Endodermal cell (in vitro differentiated cells): ENCODE measurements around the gene MROH7. TPM values are rescaled to one million over a fixed set of nuclear protein-coding genes. Genes with fewer than 3 reads are reported as not detected.

Experiments
- DNase-seq: peaks from one replicate; pipeline ENCODE4 v3.0.0-alpha.2; 2017
- H3K27ac ChIP-seq: 2 replicates; pipeline ENCODE4 v1.5.1; 2013; ENCODE audit warnings: mild to moderate bottlenecking, low read depth, low read length, moderate library complexity
- H3K27me3 ChIP-seq: 2 replicates; pipeline ENCODE4 v1.6.1; 2013; ENCODE audit warnings: mild to moderate bottlenecking, low read length, moderate library complexity; ENCODE audit not compliant: insufficient read depth, control insufficient read depth, poor library complexity, severe bottlenecking
- H3K36me3 ChIP-seq: 2 replicates; pipeline ENCODE4 v1.7.0; 2013; ENCODE audit warnings: mild to moderate bottlenecking, low read length, moderate library complexity; ENCODE audit not compliant: control insufficient read depth, insufficient read depth
- H3K4me1 ChIP-seq: one replicate; pipeline ENCODE4 v1.7.0; 2013; ENCODE audit warnings: low read length; ENCODE audit not compliant: control insufficient read depth, insufficient read depth
- H3K4me3 ChIP-seq: 2 replicates; pipeline ENCODE4 v1.5.1; 2013; ENCODE audit warnings: mild to moderate bottlenecking, low read length, moderate library complexity
- H3K9ac ChIP-seq: 2 replicates; pipeline ENCODE4 v1.6.1; 2013; ENCODE audit warnings: mild to moderate bottlenecking, low read length, moderate library complexity; ENCODE audit not compliant: poor library complexity, severe bottlenecking; ENCODE audit errors: extremely low read depth
- H3K9me3 ChIP-seq: 2 replicates; pipeline ENCODE4 v1.6.1; 2013; ENCODE audit warnings: mild to moderate bottlenecking, low read length, moderate library complexity; ENCODE audit not compliant: control insufficient read depth
- H3K27ac Mint-ChIP-seq: 2 replicates; pipeline ENCODE4 v1.8.0; 2020; ENCODE audit warnings: mixed read lengths
- H3K27me3 Mint-ChIP-seq: 2 replicates; pipeline ENCODE4 v1.8.0; 2021; ENCODE audit warnings: mild to moderate bottlenecking, mixed read lengths; ENCODE audit not compliant: insufficient read depth
- H3K36me3 Mint-ChIP-seq: 2 replicates; pipeline ENCODE4 v1.8.0; 2020; ENCODE audit warnings: low read depth, mixed read lengths
- H3K4me1 Mint-ChIP-seq: 2 replicates; pipeline ENCODE4 v1.8.0; 2020; ENCODE audit warnings: mixed read lengths
- H3K4me3 Mint-ChIP-seq: 2 replicates; pipeline ENCODE4 v1.8.0; 2020; ENCODE audit warnings: mild to moderate bottlenecking, moderate library complexity, mixed read lengths
- H3K9me3 Mint-ChIP-seq: 2 replicates; pipeline ENCODE4 v1.8.0; 2020; ENCODE audit warnings: mild to moderate bottlenecking, mixed read lengths
- CTCF ChIP-seq: fragments of 200-600 bp; sonication (generic); conservative IDR thresholded peaks from 2 replicates; pipeline ENCODE4 v1.5.0; 2021; ENCODE audit warnings: antibody characterized with exemption, mild to moderate bottlenecking
- WGBS, 2 experiments: methylation state at CpG; one replicate each; pipeline versions ENCODE4 v1.1.5 to v1.1.7; 2013; ENCODE audit warnings: missing lambda C conversion rate in 2 of 2, mixed read lengths in 1 of 2; ENCODE audit not compliant: insufficient coverage in 1 of 2, insufficient read length in 1 of 2; 5-methylcytosine and 5-hydroxymethylcytosine counted together
- total RNA-seq, 2 donors: library from RNA; stranded (reverse); fragmentation: NEBNext Ultra II Directional in 1 of 2; extraction: Animal tissue kit (Norgen Biotek cat#: 25700) in 1 of 2; gene quantifications; 2 replicates in 1 of 2; 3 replicates in 1 of 2; pipeline ENCODE4 v1.2.1, GENCODE V29; 2021

MROH7 gene
- total RNA-seq, 2 donors from 2014 or later = 0.46 to 1.4 TPM

- Histone ChIP-seq H3K9ac (no peak overlapping the region), H3K27me3 (no peaks in the 10 kb centered on the region), H3K4me1 (no peaks in the 10 kb centered on the region), H3K9me3 (no peaks in the 10 kb centered on the region), H3K27ac (no peak overlapping the region), H3K4me3 (no peak overlapping the region), H3K36me3 (no peaks in the 10 kb centered on the region)
- DNase-seq = no peak
- Mint-ChIP-seq H3K4me1 (peaks cover 13% of the 10 kb centered on the region), H3K27ac (no peak overlapping the region), H3K4me3 (no peak overlapping the region), H3K9me3 (no peaks in the 10 kb centered on the region), H3K27me3 (peaks cover 19% of the 10 kb centered on the region), H3K36me3 (no peaks in the 10 kb centered on the region)
- TF ChIP-seq CTCF = no peak
Observed at GRCh38 chr1:54652168-54652567, 10.6 kb downstream of the MROH7 start.

GRCh38 chr1:54653036-54653435, 11.4 kb downstream of the MROH7 start:
- H3K27ac Mint-ChIP-seq = no peak overlapping the region
- H3K27me3 Mint-ChIP-seq = peaks cover 19% of the 10 kb centered on the region
- peaks cover 2% of the 10 kb centered on the region for H3K9me3 Mint-ChIP-seq
- peaks cover 13% of the 10 kb centered on the region for H3K4me1 Mint-ChIP-seq
- H3K36me3 ChIP-seq = no peaks in the 10 kb centered on the region
- no peak overlapping the region for H3K4me3 Mint-ChIP-seq
- peaks cover 3% of the 10 kb centered on the region for H3K9me3 ChIP-seq
- no peak overlapping the region for H3K27ac ChIP-seq
- DNase-seq = no peak
- no peaks in the 10 kb centered on the region for H3K27me3 ChIP-seq
- no peak for TF ChIP-seq CTCF
- WGBS, 2 experiments = 87 to 89% methylated on average over 2 to 4 of the region's 4 CpGs
- no peak overlapping the region for H3K4me3 ChIP-seq
- no peak overlapping the region for H3K9ac ChIP-seq
- H3K36me3 Mint-ChIP-seq = no peaks in the 10 kb centered on the region
- H3K4me1 ChIP-seq = no peaks in the 10 kb centered on the region

GRCh38 chr1:54658164-54658913, 16.8 kb downstream of the MROH7 start:
- Histone ChIP-seq H3K4me1 (no peaks in the 10 kb centered on the region), H3K4me3 (no peak overlapping the region), H3K27ac (no peak overlapping the region), H3K9ac (no peak overlapping the region), H3K9me3 (peaks cover 9% of the 10 kb centered on the region), H3K36me3 (no peaks in the 10 kb centered on the region), H3K27me3 (no peaks in the 10 kb centered on the region)
- Mint-ChIP-seq H3K27me3 (no peaks in the 10 kb centered on the region), H3K4me1 (no peaks in the 10 kb centered on the region), H3K27ac (no peak overlapping the region), H3K4me3 (no peak overlapping the region), H3K36me3 (no peaks in the 10 kb centered on the region), H3K9me3 (peaks cover 16% of the 10 kb centered on the region)
- no peak for DNase-seq
- TF ChIP-seq CTCF = no peak
- WGBS, 2 experiments = 86 to 92% methylated on average over 2 of the region's 2 CpGs
